ENCODE measurements around the gene AMOTL2. TPM values are rescaled to one million over a fixed set of nuclear protein-coding genes. Genes with fewer than 3 reads are reported as not detected.
A peak's percentile ranks its signal among the peaks of the same experiment; 100 is the strongest.

Gene AMOTL2
- total RNA-seq, 1 donor from 2014 or later, result 79.2 TPM

DNA sequence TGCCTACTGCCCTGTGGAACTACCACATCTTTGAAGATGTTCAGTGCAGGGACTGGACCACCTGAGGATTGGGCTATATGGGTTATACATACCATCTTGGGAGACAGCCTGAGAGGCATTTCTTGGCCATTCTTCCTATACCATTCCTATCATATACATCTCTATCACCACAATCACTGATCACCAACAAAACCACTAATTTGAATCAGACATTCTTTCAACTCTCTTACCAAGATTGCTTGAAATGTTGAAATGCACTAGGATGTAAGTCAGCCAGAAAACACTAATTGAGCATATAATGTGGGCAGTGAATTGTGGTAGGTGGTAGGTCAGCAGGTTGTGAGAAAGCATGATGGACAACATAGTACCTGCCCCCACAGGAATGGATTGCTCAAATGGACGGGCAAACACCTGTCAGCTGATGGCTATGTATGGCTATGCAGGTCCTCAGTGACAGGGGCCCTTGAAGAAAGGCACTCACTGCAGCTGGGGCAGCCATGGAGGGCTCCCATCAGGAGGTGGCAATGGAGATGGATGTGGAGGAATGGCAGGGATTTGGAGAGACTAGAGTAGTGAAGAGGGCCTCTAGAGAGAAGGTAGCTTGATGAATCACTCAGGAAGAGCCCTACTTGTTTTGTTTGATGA lies 49.1 kb downstream of the AMOTL2 start:
- Mint-ChIP-seq H3K27ac (no peak overlapping the region), H3K4me1 (ENCODE audit: unreplicated experiment) (peaks cover 9% of the 10 kb centered on the region), H3K27me3 (peaks cover 3% of the 10 kb centered on the region), H3K9me3 (no peaks in the 10 kb centered on the region), H3K36me3 (no peaks in the 10 kb centered on the region), H3K4me3 (no peak overlapping the region)
- TF ChIP-seq, protein P1, sequence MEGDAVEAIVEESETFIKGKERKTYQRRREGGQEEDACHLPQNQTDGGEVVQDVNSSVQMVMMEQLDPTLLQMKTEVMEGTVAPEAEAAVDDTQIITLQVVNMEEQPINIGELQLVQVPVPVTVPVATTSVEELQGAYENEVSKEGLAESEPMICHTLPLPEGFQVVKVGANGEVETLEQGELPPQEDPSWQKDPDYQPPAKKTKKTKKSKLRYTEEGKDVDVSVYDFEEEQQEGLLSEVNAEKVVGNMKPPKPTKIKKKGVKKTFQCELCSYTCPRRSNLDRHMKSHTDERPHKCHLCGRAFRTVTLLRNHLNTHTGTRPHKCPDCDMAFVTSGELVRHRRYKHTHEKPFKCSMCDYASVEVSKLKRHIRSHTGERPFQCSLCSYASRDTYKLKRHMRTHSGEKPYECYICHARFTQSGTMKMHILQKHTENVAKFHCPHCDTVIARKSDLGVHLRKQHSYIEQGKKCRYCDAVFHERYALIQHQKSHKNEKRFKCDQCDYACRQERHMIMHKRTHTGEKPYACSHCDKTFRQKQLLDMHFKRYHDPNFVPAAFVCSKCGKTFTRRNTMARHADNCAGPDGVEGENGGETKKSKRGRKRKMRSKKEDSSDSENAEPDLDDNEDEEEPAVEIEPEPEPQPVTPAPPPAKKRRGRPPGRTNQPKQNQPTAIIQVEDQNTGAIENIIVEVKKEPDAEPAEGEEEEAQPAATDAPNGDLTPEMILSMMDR (conservative IDR thresholded peaks at IDR 0.05), result no peak
- no peak for DNase-seq (ENCODE audit: extremely low spot score, unreplicated experiment)

- peaks cover 9% of the 10 kb centered on the region for H3K4me1 Mint-ChIP-seq (ENCODE audit: unreplicated experiment)
- H3K27me3 Mint-ChIP-seq, result peaks cover 3% of the 10 kb centered on the region
- H3K4me3 Mint-ChIP-seq, result no peak overlapping the region
- no peak overlapping the region for H3K27ac Mint-ChIP-seq
- TF ChIP-seq, protein P1 (conservative IDR thresholded peaks at IDR 0.05), result no peak
- H3K36me3 Mint-ChIP-seq, result no peaks in the 10 kb centered on the region
- no peak for DNase-seq (ENCODE audit: extremely low spot score, unreplicated experiment)
- no peaks in the 10 kb centered on the region for H3K9me3 Mint-ChIP-seq
These were observed 50.0 kb downstream of the AMOTL2 start for GRCh38 chr3:134323966-134324962.

GRCh38 chr3:134322286-134322685 lies 52.0 kb downstream of the AMOTL2 start:
- Mint-ChIP-seq H3K27ac (no peak overlapping the region), H3K36me3 (no peaks in the 10 kb centered on the region), H3K4me3 (no peak overlapping the region), H3K9me3 (no peaks in the 10 kb centered on the region), H3K4me1 (ENCODE audit: unreplicated experiment) (peaks cover 5% of the 10 kb centered on the region), H3K27me3 (peaks cover 3% of the 10 kb centered on the region)
- no peak for DNase-seq (ENCODE audit: extremely low spot score, unreplicated experiment)
- TF ChIP-seq, protein P1 (conservative IDR thresholded peaks at IDR 0.05), result no peak

- peak; percentile 42 for DNase-seq (ENCODE audit: extremely low spot score, unreplicated experiment)
- H3K9me3 Mint-ChIP-seq, result no peaks in the 10 kb centered on the region
- peaks cover 8% of the 10 kb centered on the region for H3K4me1 Mint-ChIP-seq (ENCODE audit: unreplicated experiment)
- TF ChIP-seq, protein P1 (conservative IDR thresholded peaks at IDR 0.05), result no peak
- H3K27ac Mint-ChIP-seq, result no peak overlapping the region
- H3K36me3 Mint-ChIP-seq, result no peaks in the 10 kb centered on the region
- H3K4me3 Mint-ChIP-seq, result no peak overlapping the region
- peaks cover 3% of the 10 kb centered on the region for H3K27me3 Mint-ChIP-seq
These were observed 53.5 kb downstream of the AMOTL2 start for GRCh38 chr3:134320749-134321148.

DNA sequence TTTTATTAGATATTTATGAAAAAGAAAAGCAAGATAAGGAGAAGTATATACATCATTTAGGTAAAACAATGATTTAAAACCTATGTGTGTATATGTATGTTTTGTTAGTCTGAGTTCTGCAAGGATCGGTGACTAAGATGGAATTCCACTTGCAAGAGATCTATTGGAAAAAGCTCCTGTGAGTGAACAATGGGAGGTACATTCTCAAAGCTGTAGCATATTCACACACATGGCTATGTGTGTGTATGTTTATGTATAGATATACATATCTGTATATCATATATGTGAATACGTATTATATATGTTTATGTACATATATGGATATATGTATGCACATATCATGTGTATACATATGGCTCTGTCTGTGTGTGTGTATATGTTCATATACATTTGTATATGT lies 54.3 kb downstream of the AMOTL2 start:
- Mint-ChIP-seq H3K36me3 (no peaks in the 10 kb centered on the region), H3K4me1 (ENCODE audit: unreplicated experiment) (peaks cover 5% of the 10 kb centered on the region), H3K27ac (no peak overlapping the region)

More for the DNA sequence above, 54.3 kb downstream of the AMOTL2 start:
- H3K27me3 Mint-ChIP-seq, result no peaks in the 10 kb centered on the region
- H3K4me3 Mint-ChIP-seq, result no peak overlapping the region
- no peak for DNase-seq (ENCODE audit: extremely low spot score, unreplicated experiment)
- H3K9me3 Mint-ChIP-seq, result no peaks in the 10 kb centered on the region
- TF ChIP-seq, protein P1 (conservative IDR thresholded peaks at IDR 0.05), result no peak

Data from type B pancreatic cell (in vitro differentiated cells).